ENCODE results near the gene WDTC1.

GRCh38 chr1:27346991-27347624 is 112.7 kb downstream of the WDTC1 start:
- TF ChIP-seq CTCF (IDR thresholded peaks at IDR 0.05) (no peak), POLR2A (IDR thresholded peaks at IDR 0.05) (no peak)

All from body of pancreas (tissue), 4 donors.